GM12878 (cell line): ENCODE data around the gene CD3E. TPM values are rescaled to one million over a fixed set of nuclear protein-coding genes. Genes with fewer than 3 reads are reported as not detected.

Experiments used
- ATAC-seq: fragments of 200-7000 bp; cut with Tn5 transposase; 3 replicates; pipeline ENCODE4 v1.9.1; 2020; ENCODE audit warnings: mild to moderate bottlenecking, moderate library complexity
- BruUV-seq: library from RNA; stranded (reverse); fragments of 400-500 nt; replicated peaks from 2 replicates; lab custom pipeline; 2021; lab: Mats Ljungman, UMichigan
- CTCF ChIA-PET: fragments of 300-600 bp; sonication (Branson Sonifier 250); formaldehyde crosslinking; extraction: SDS; loops from one replicate; lab custom pipeline; 2021; ENCODE audit warnings: inconsistent platforms; lab: Yijun Ruan, JAX
- POLR2A ChIA-PET: fragments of 350-600 bp; formaldehyde crosslinking; extraction: SDS; loops from one replicate; lab custom pipeline; 2021; ENCODE audit warnings: inconsistent platforms; lab: Charles Lee
- RAD21 ChIA-PET: fragments of 300-600 bp; sonication (Branson Sonifier 250); formaldehyde crosslinking; loops from one replicate; lab custom pipeline; 2023; ENCODE audit warnings: antibody characterized with exemption; ENCODE audit not compliant: unreplicated experiment; lab: Charles Lee
- SMC1A ChIA-PET: fragments of 300-600 bp; sonication (Branson Sonifier 250); formaldehyde crosslinking; loops from one replicate; lab custom pipeline; 2023; ENCODE audit not compliant: unreplicated experiment, uncharacterized antibody; lab: Charles Lee
- DNase-seq: peaks from one replicate; pipeline ENCODE4 v3.0.0-alpha.2; 2011; ENCODE audit warnings: low read depth, low spot score
- FAIRE-seq: peaks from 3 replicates; lab custom pipeline; 2011; peaks lifted over from hg19 to GRCh38; lab: Jason Lieb, UNC
- H2AFZ ChIP-seq: 2 replicates; pipeline ENCODE4 v1.6.0; 2011; ENCODE audit warnings: low read depth, low read length, control low read depth; ENCODE audit not compliant: control insufficient read depth
- H3K27ac ChIP-seq: 2 replicates; pipeline ENCODE4 v1.5.1; 2011; ENCODE audit warnings: control low read depth; ENCODE audit not compliant: control insufficient read depth, insufficient read depth
- H3K27me3 ChIP-seq, 2 experiments: replicated peaks in 1 of 2; 2 replicates each; pipeline versions ENCODE4 v1.6.0 to v1.6.1; 2011; ENCODE audit warnings: low read length in 1 of 2; ENCODE audit not compliant: control insufficient read depth in 2 of 2, insufficient read depth in 2 of 2
- H3K36me3 ChIP-seq, 2 experiments: 2 replicates each; pipeline ENCODE4 v1.5.1; 2011; ENCODE audit warnings: low read length in 1 of 2; ENCODE audit not compliant: control insufficient read depth in 2 of 2, insufficient read depth in 2 of 2
- H3K4me1 ChIP-seq: 2 replicates; pipeline ENCODE4 v1.6.1; 2011; ENCODE audit warnings: mild to moderate bottlenecking, low read length, moderate library complexity, mixed read lengths; ENCODE audit not compliant: control insufficient read depth, insufficient read depth
- H3K4me2 ChIP-seq: 2 replicates; pipeline ENCODE4 v1.6.0; 2011; ENCODE audit warnings: control low read depth; ENCODE audit not compliant: control insufficient read depth, insufficient read depth
- H3K4me3 ChIP-seq: fragments of 200-600 bp; sonication (generic); 2 replicates; pipeline ENCODE4 v1.5.1; 2016
- H3K79me2 ChIP-seq: 2 replicates; pipeline ENCODE4 v1.6.0; 2011; ENCODE audit warnings: low read length; ENCODE audit not compliant: control insufficient read depth, insufficient read depth
- H3K9ac ChIP-seq: 2 replicates; pipeline ENCODE4 v1.8.0; 2011; ENCODE audit warnings: low read length, control low read depth, mixed read lengths; ENCODE audit not compliant: control insufficient read depth, insufficient read depth
- H3K9me3 ChIP-seq: replicated peaks from 3 replicates; pipeline ENCODE4 v1.5.1; 2011; ENCODE audit warnings: mild to moderate bottlenecking, low read length; ENCODE audit not compliant: control insufficient read depth, insufficient read depth
- H4K20me1 ChIP-seq: 2 replicates; pipeline ENCODE4 v1.6.0; 2011; ENCODE audit not compliant: control insufficient read depth, insufficient read depth
- BCL11A ChIP-seq: IDR thresholded peaks from 2 replicates; pipeline ENCODE4 v1.6.1; 2011; ENCODE audit warnings: low read depth, low read length
- BCLAF1 ChIP-seq: fragments of 450-650 bp; IDR thresholded peaks from 2 replicates; pipeline ENCODE4 v1.6.1; 2017; ENCODE audit warnings: antibody characterized with exemption, mild to moderate bottlenecking, moderate library complexity
- E2F8 ChIP-seq: fragments of 450-650 bp; IDR thresholded peaks from 2 replicates; pipeline ENCODE4 v1.6.1; 2018; ENCODE audit warnings: mild to moderate bottlenecking, low read depth, moderate library complexity; ENCODE audit not compliant: partially characterized antibody
- E4F1 ChIP-seq: fragments of 450-650 bp; IDR thresholded peaks from 2 replicates; pipeline ENCODE4 v1.6.1; 2018; ENCODE audit warnings: borderline replicate concordance, mild to moderate bottlenecking; ENCODE audit not compliant: partially characterized antibody
- ESRRA ChIP-seq: IDR thresholded peaks from 2 replicates; pipeline ENCODE4 v1.6.1; 2012; ENCODE audit warnings: mild to moderate bottlenecking, low read length, improper control_type of control experiment
- IRF4 ChIP-seq: IDR thresholded peaks from 2 replicates; pipeline ENCODE4 v1.6.1; 2011; ENCODE audit warnings: low read depth, low read length
- POU2F2 ChIP-seq: IDR thresholded peaks from 3 replicates; pipeline ENCODE4 v1.6.1; 2011; ENCODE audit warnings: low read depth, mild to moderate bottlenecking, low read length, borderline replicate concordance
- RELB ChIP-seq: fragments of 450-650 bp; IDR thresholded peaks from 2 replicates; pipeline ENCODE4 v1.6.1; 2017; ENCODE audit warnings: low read depth, mild to moderate bottlenecking, moderate library complexity
- SKIL ChIP-seq: fragments of 450-650 bp; IDR thresholded peaks from 2 replicates; pipeline ENCODE4 v1.6.1; 2017; ENCODE audit warnings: mild to moderate bottlenecking, low read depth, inconsistent platforms; ENCODE audit not compliant: poor library complexity, severe bottlenecking
- SPI1 ChIP-seq: IDR thresholded peaks from 2 replicates; pipeline ENCODE4 v1.6.1; 2011; ENCODE audit warnings: low read depth, mild to moderate bottlenecking, low read length, moderate library complexity, borderline replicate concordance; ENCODE audit not compliant: insufficient read depth
- ZNF274 ChIP-seq: IDR thresholded peaks from one replicate; pipeline ENCODE4 v1.8.0; 2011; ENCODE audit not compliant: insufficient read length, insufficient read depth
- ZNF622 ChIP-seq: fragments of 450-650 bp; IDR thresholded peaks from 2 replicates; pipeline ENCODE4 v1.6.1; 2017; ENCODE audit warnings: mild to moderate bottlenecking, inconsistent platforms
- WGBS: methylation state at CpG from one replicate; pipeline ENCODE4 v1.1.6; 2016; ENCODE audit warnings: low lambda C conversion rate; ENCODE audit not compliant: insufficient replicate concordance, insufficient coverage; ENCODE audit errors: missing lambda C conversion rate; 5-methylcytosine and 5-hydroxymethylcytosine counted together
- in situ Hi-C: fragments of 300-500 bp; cut with MboI; formaldehyde crosslinking; loops from 9 replicates; pipeline ENCODE4 v1.14.3; 2018; ENCODE audit warnings: mixed read lengths
- intact Hi-C: fragments of 100-400 bp; cut with micrococcal nuclease; formaldehyde crosslinking; loops from one replicate; pipeline ENCODE4 v1.14.2; 2022; ENCODE audit not compliant: unreplicated experiment
- polyA plus RNA-seq, 11 experiments: library from polyadenylated mRNA; depleted of rRNA in 4 of 11; unstranded in 6 of 11; stranded (reverse) in 5 of 11; fragments of >200 nt; fragmentation: Nextera tagmentation in 4 of 11; fragmentation: Illumina TruSeq in 1 of 11; extraction: Ambion mirVana in 4 of 11; extraction: Trizol in 1 of 11; gene quantifications; 1 replicate in 1 of 11; 2 replicates in 10 of 11; pipeline versions ENCODE4 v1.2.1 to v1.2.3, GENCODE V29; 2011 to 2016; ENCODE audit warnings: inconsistent platforms in 2 of 11, missing spikeins in 2 of 11, low read depth in 1 of 11
- total RNA-seq, 4 experiments: library from RNA; depleted of rRNA in 3 of 4; stranded (reverse); fragments of >200 nt in 3 of 4; fragmentation: Illumina TruSeq in 1 of 4; extraction: Trizol in 1 of 4; gene quantifications; 2 replicates each; pipeline versions ENCODE4 v1.2.1 to v1.2.3, GENCODE V29; 2013 to 2021

The CD3E gene
- total and polyA plus RNA-seq, 10 of the 15 experiments (the other 5 are each of a cell fraction or from before 2014, with no cell fraction given): 0.10 to 17.3 (median 3.8) TPM

- ChIA-PET CTCF (interaction anchor here (1.2 kb wide), 1 partner anchor 112 kb away, joined by 3 read pairs; no protein-coding TSS in a partner anchor), SMC1A (no interaction called here), POLR2A (no interaction called here), RAD21 (no interaction called here)
- WGBS: 87% methylated on average over 3 of the region's 3 CpGs
- intact Hi-C loops (no loop called here), in situ Hi-C loops (no loop called here)
- Histone ChIP-seq H3K9me3 (no peaks in the 10 kb centered on the region; the same call in 2 of the 3 replicates), H3K4me2 (no peak overlapping the region), H3K36me3 (no peaks in the 10 kb centered on the region), H3K27me3 (no peaks in the 10 kb centered on the region), H3K4me1 (peaks cover under 1% of the 10 kb centered on the region; the same call in 1 of the 2 replicates), H4K20me1 (no peaks in the 10 kb centered on the region), H3K27ac (no peak overlapping the region), H3K79me2 (no peaks in the 10 kb centered on the region), H3K9ac (no peak overlapping the region), H2AFZ (no peak overlapping the region), H3K4me3 (no peak overlapping the region)
- FAIRE-seq (no peak), ATAC-seq (no peak), DNase-seq (no peak)
- BruUV-seq: no TSS peak
- no peak for TF ChIP-seq BCL11A
- no peak for TF ChIP-seq E4F1
- no peak for TF ChIP-seq IRF4
- no peak for TF ChIP-seq E2F8
- no peak for TF ChIP-seq BCLAF1
- no peak for TF ChIP-seq ESRRA
- TF ChIP-seq SPI1: no peak
- no peak for TF ChIP-seq RELB
- no peak for TF ChIP-seq ZNF622
- TF ChIP-seq POU2F2: no peak
- TF ChIP-seq SKIL: no peak
- TF ChIP-seq ZNF274: no peak
Measured at GRCh38 chr11:118310271-118310670, 5.7 kb downstream of the CD3E start.
